Endothelial cell of umbilical vein (primary cell): Measurements from ENCODE around the gene GCNT2. TPM values are rescaled to one million over a fixed set of nuclear protein-coding genes. Genes with fewer than 3 reads are reported as not detected.

ENCODE experiments used
- BruUV-seq: library from RNA; stranded (reverse); fragments of 400-500 nt; replicated peaks from 2 replicates; lab custom pipeline; 2021; lab: Mats Ljungman, UMichigan
- CTCF ChIA-PET: fragments of 300-600, 350-600 bp; sonication (Branson Sonifier 250); formaldehyde crosslinking; loops from one replicate; lab custom pipeline; 2021; ENCODE audit warnings: antibody characterized with exemption, inconsistent platforms; lab: Charles Lee
- POLR2A ChIA-PET: fragments of 300-600, 350-600 bp; sonication (Branson Sonifier 250); formaldehyde crosslinking; loops from one replicate; lab custom pipeline; 2021; ENCODE audit warnings: antibody characterized with exemption, inconsistent platforms; lab: Charles Lee
- DNase-seq: peaks from one replicate; pipeline ENCODE4 v3.0.0-alpha.2; 2011; ENCODE audit warnings: low read depth, low spot score
- FAIRE-seq: peaks from 2 replicates; lab custom pipeline; 2011; peaks lifted over from hg19 to GRCh38; lab: Jason Lieb, UNC
- H2AFZ ChIP-seq: 2 replicates; pipeline ENCODE4 v1.6.0; 2012; ENCODE audit warnings: low read depth, low read length, control low read depth, inconsistent platforms
- H3K27ac ChIP-seq: 2 replicates; pipeline ENCODE4 v1.5.1; 2011; ENCODE audit warnings: low read depth, mild to moderate bottlenecking, control low read depth, low read length, moderate library complexity; ENCODE audit not compliant: insufficient read depth
- H3K27me3 ChIP-seq, 2 experiments: 2 replicates each; pipeline versions ENCODE4 v1.6.0 to v1.6.1; 2011; ENCODE audit warnings: low read length in 2 of 2, mixed read lengths in 1 of 2; ENCODE audit not compliant: control insufficient read depth in 2 of 2, insufficient read depth in 2 of 2
- H3K36me3 ChIP-seq, 2 experiments: 2 replicates in 1 of 2; 3 replicates in 1 of 2; pipeline ENCODE4 v1.5.1; 2011; ENCODE audit warnings: low read length in 2 of 2, mild to moderate bottlenecking in 1 of 2, moderate library complexity in 1 of 2; ENCODE audit not compliant: control insufficient read depth in 2 of 2, insufficient read depth in 2 of 2; ENCODE audit errors: extremely low read depth in 1 of 2
- H3K4me1 ChIP-seq: 3 replicates; pipeline ENCODE4 v1.5.1; 2011; ENCODE audit warnings: mild to moderate bottlenecking, low read length; ENCODE audit not compliant: control insufficient read depth, insufficient read depth; ENCODE audit errors: extremely low read depth
- H3K4me2 ChIP-seq: 2 replicates; pipeline ENCODE4 v1.6.1; 2011; ENCODE audit warnings: low read length, control low read depth, mixed read lengths; ENCODE audit not compliant: insufficient read depth
- H3K4me3 ChIP-seq, 3 experiments: fragments of 200-600 bp in 1 of 3; sonication (generic), shearing (Covaris generic) in 1 of 3; replicated peaks in 1 of 3; 2 replicates each; pipeline ENCODE4 v1.5.1; 2011 to 2016; ENCODE audit warnings: control low read depth in 3 of 3, low read length in 3 of 3, mild to moderate bottlenecking in 2 of 3, inconsistent platforms in 1 of 3, low read depth in 1 of 3, moderate library complexity in 1 of 3; ENCODE audit not compliant: insufficient read depth in 1 of 3
- H3K79me2 ChIP-seq: 2 replicates; pipeline ENCODE4 v1.6.0; 2012; ENCODE audit warnings: low read length, inconsistent platforms; ENCODE audit not compliant: control insufficient read depth, insufficient read depth
- H3K9ac ChIP-seq: replicated peaks from 2 replicates; pipeline ENCODE3; 2011; ENCODE audit warnings: low read length, control low read depth; ENCODE audit not compliant: insufficient read depth; ENCODE audit errors: extremely low read depth
- H3K9me1 ChIP-seq: replicated peaks from 3 replicates; pipeline ENCODE4 v1.6.0; 2011; ENCODE audit warnings: mild to moderate bottlenecking, low read length; ENCODE audit not compliant: control insufficient read depth, insufficient read depth; ENCODE audit errors: extremely low read depth
- H3K9me3 ChIP-seq: replicated peaks from 2 replicates; pipeline ENCODE4 v1.5.1; 2012; ENCODE audit warnings: low read length, inconsistent platforms; ENCODE audit not compliant: control insufficient read depth, insufficient read depth
- H4K20me1 ChIP-seq: replicated peaks from 2 replicates; pipeline ENCODE3; 2011; ENCODE audit warnings: mild to moderate bottlenecking, low read length; ENCODE audit not compliant: control insufficient read depth, insufficient read depth; ENCODE audit errors: extremely low read depth
- EZH2 ChIP-seq: IDR thresholded peaks from 2 replicates; pipeline ENCODE4 v1.6.1; 2012; ENCODE audit warnings: borderline replicate concordance, low read depth, mild to moderate bottlenecking, moderate library complexity, low read length, inconsistent platforms; ENCODE audit not compliant: severe bottlenecking
- FOS ChIP-seq: IDR thresholded peaks from 2 replicates; pipeline ENCODE4 v1.6.1; 2011; ENCODE audit warnings: mild to moderate bottlenecking, low read length, moderate library complexity, borderline replicate concordance; ENCODE audit not compliant: insufficient read depth
- GATA2 ChIP-seq: IDR thresholded peaks from 2 replicates; pipeline ENCODE4 v1.7.0; 2011; ENCODE audit warnings: low read depth, mild to moderate bottlenecking, moderate library complexity, mixed read lengths, low read length; ENCODE audit not compliant: insufficient read length, insufficient read depth
- JUN ChIP-seq: IDR thresholded peaks from 2 replicates; pipeline ENCODE4 v1.6.1; 2011; ENCODE audit warnings: borderline replicate concordance, low read depth; ENCODE audit not compliant: insufficient read length, insufficient read depth
- MYC ChIP-seq: IDR thresholded peaks from one replicate; pipeline ENCODE4 v1.6.1; 2011; ENCODE audit warnings: mild to moderate bottlenecking, low read depth, low read length
- POLR2A ChIP-seq: IDR thresholded peaks from 2 replicates; pipeline ENCODE4 v1.6.1; 2012; ENCODE audit warnings: low read depth, mild to moderate bottlenecking, control low read depth, low read length
- dilution Hi-C: fragments of 300-500 bp; cut with MboI; formaldehyde crosslinking; loops from one replicate; pipeline ENCODE4 v1.15.0; 2019; ENCODE audit warnings: low sequenced_read_pairs; ENCODE audit not compliant: extremely low pct_ligation_motif_present
- intact Hi-C: fragments of 100-400 bp; cut with micrococcal nuclease; formaldehyde crosslinking; loops from one replicate; pipeline ENCODE4 v1.10.0; 2022
- polyA plus RNA-seq, 4 experiments: library from polyadenylated mRNA; depleted of rRNA in 3 of 4; stranded (reverse) in 3 of 4; unstranded in 1 of 4; fragments of >200 nt; gene quantifications; 2 replicates each; pipeline versions ENCODE4 v1.2.1 to v1.2.3, GENCODE V29; 2011 to 2012; ENCODE audit warnings: missing spikeins in 1 of 4
- total RNA-seq: library from RNA; stranded (reverse); gene quantifications from 2 replicates; pipeline ENCODE4 v1.2.3, GENCODE V29; 2021
- TF ChIP-seq, protein P1 (sequence below), 2 donors: IDR thresholded peaks; 1 replicate in 1 of 2; 2 replicates in 1 of 2; pipeline ENCODE4 v1.5.1; 2011; ENCODE audit warnings: low read length in 2 of 2, mild to moderate bottlenecking in 2 of 2, moderate library complexity in 2 of 2, control low read depth in 1 of 2, inconsistent platforms in 1 of 2, low read depth in 1 of 2; ENCODE audit not compliant: insufficient read depth in 1 of 2; ENCODE audit errors: extremely low read depth in 1 of 2
- TF ChIP-seq, protein P2 (sequence below): IDR thresholded peaks from 2 replicates; pipeline ENCODE4 v1.6.1; 2011; ENCODE audit not compliant: insufficient read depth, insufficient read length

GCNT2 gene
- total and polyA plus RNA-seq, 2 donors (not counting 3 experiments of a cell fraction or from before 2014, with no cell fraction given) = 3.8 to 10.9 TPM

DNA sequence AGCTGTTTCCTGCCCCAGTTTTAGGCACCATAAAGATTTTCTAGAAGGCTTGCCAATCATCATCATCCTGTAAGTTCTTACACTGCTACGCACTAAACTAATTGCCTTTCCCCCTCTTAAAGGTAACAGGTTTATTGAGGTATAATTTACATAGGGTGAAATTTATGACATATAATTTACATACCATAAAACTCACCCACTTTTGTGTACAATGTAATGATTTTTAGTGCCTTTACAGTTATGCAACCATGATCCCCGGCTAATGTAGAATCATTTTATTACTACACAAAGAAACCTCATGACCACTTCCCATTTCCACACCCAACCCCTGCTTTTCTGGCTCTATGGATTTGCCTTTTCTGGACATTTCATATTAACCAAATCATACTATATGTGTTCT is 21.1 kb downstream of the GCNT2 start:
- dilution Hi-C loops = no loop called here
- ChIA-PET POLR2A (no interaction called here), CTCF (no interaction called here)
- Histone ChIP-seq H3K79me2 (no peaks in the 10 kb centered on the region), H3K27ac (no peak overlapping the region), H4K20me1 (no peaks in the 10 kb centered on the region), H3K4me3 (no peak overlapping the region), H3K4me1 (no peaks in the 10 kb centered on the region), H3K9me3 (no peaks in the 10 kb centered on the region), H3K27me3 (no peaks in the 10 kb centered on the region), H3K36me3 (no peaks in the 10 kb centered on the region), H2AFZ (no peak overlapping the region), H3K9me1 (no peaks in the 10 kb centered on the region), H3K9ac (no peak overlapping the region), H3K4me2 (no peak overlapping the region)
- DNase-seq (no peak), FAIRE-seq (no peak)
- intact Hi-C loops = no loop called here
- no peak for TF ChIP-seq FOS
- TF ChIP-seq, protein P1, sequence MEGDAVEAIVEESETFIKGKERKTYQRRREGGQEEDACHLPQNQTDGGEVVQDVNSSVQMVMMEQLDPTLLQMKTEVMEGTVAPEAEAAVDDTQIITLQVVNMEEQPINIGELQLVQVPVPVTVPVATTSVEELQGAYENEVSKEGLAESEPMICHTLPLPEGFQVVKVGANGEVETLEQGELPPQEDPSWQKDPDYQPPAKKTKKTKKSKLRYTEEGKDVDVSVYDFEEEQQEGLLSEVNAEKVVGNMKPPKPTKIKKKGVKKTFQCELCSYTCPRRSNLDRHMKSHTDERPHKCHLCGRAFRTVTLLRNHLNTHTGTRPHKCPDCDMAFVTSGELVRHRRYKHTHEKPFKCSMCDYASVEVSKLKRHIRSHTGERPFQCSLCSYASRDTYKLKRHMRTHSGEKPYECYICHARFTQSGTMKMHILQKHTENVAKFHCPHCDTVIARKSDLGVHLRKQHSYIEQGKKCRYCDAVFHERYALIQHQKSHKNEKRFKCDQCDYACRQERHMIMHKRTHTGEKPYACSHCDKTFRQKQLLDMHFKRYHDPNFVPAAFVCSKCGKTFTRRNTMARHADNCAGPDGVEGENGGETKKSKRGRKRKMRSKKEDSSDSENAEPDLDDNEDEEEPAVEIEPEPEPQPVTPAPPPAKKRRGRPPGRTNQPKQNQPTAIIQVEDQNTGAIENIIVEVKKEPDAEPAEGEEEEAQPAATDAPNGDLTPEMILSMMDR (IDR thresholded peaks at IDR 0.05; ENCODE audit: extremely low read depth in 1 of 2, insufficient read depth in 1 of 2, low read depth in 1 of 2, low read length in 2 of 2) = no peak
- TF ChIP-seq JUN = no peak
- TF ChIP-seq EZH2 = no peak
- TF ChIP-seq POLR2A = no peak
- no peak for TF ChIP-seq GATA2
- no peak for TF ChIP-seq MYC
- TF ChIP-seq, protein P2, sequence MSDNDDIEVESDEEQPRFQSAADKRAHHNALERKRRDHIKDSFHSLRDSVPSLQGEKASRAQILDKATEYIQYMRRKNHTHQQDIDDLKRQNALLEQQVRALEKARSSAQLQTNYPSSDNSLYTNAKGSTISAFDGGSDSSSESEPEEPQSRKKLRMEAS = no peak
- no TSS peak for BruUV-seq
